T-helper 1 cell treated with Interleukin-12 subunit alpha and Interleukin-12 subunit beta and Interleukin-4 antibody, amounts not matched to agents 30 μg/mL and 1 μg/mL, for 36 hours (primary cell): Measurements from ENCODE around the gene BACH2.

ENCODE experiments used
- H3K27ac Mint-ChIP-seq: one replicate; pipeline ENCODE4 v1.8.0; 2021; ENCODE audit warnings: mild to moderate bottlenecking, mixed read lengths
- H3K27me3 Mint-ChIP-seq: one replicate; pipeline ENCODE4 v1.8.0; 2021; ENCODE audit warnings: low read depth, mixed read lengths
- H3K36me3 Mint-ChIP-seq: one replicate; pipeline ENCODE4 v1.8.0; 2021; ENCODE audit warnings: low read depth, mixed read lengths
- H3K4me1 Mint-ChIP-seq: one replicate; pipeline ENCODE4 v1.8.0; 2021; ENCODE audit warnings: low read depth, mixed read lengths
- H3K4me3 Mint-ChIP-seq: one replicate; pipeline ENCODE4 v1.8.0; 2021; ENCODE audit warnings: mild to moderate bottlenecking, moderate library complexity, mixed read lengths
- H3K9me3 Mint-ChIP-seq: one replicate; pipeline ENCODE4 v1.8.0; 2021; ENCODE audit warnings: mixed read lengths

Gene BACH2

GRCh38 chr6:89888871-89889270 lies 407.8 kb downstream of the BACH2 start:
- Mint-ChIP-seq H3K4me3 (no peak overlapping the region), H3K9me3 (no peaks in the 10 kb centered on the region), H3K4me1 (peaks cover 9% of the 10 kb centered on the region), H3K36me3 (no peaks in the 10 kb centered on the region), H3K27me3 (peaks cover 31% of the 10 kb centered on the region), H3K27ac (no peak overlapping the region)

GRCh38 chr6:89888138-89888514 lies 408.5 kb downstream of the BACH2 start:
- no peaks in the 10 kb centered on the region for H3K9me3 Mint-ChIP-seq
- H3K36me3 Mint-ChIP-seq: no peaks in the 10 kb centered on the region
- H3K27me3 Mint-ChIP-seq: peaks cover 26% of the 10 kb centered on the region
- H3K4me3 Mint-ChIP-seq: no peak overlapping the region
- H3K4me1 Mint-ChIP-seq: peaks cover 9% of the 10 kb centered on the region
- no peak overlapping the region for H3K27ac Mint-ChIP-seq

GRCh38 chr6:89887452-89888137 lies 409.0 kb downstream of the BACH2 start:
- Mint-ChIP-seq H3K27ac (no peak overlapping the region), H3K4me3 (no peak overlapping the region), H3K4me1 (peaks cover 9% of the 10 kb centered on the region), H3K36me3 (no peaks in the 10 kb centered on the region), H3K9me3 (no peaks in the 10 kb centered on the region), H3K27me3 (peaks cover 23% of the 10 kb centered on the region)

GRCh38 chr6:89886378-89887120 lies 410.1 kb downstream of the BACH2 start:
- Mint-ChIP-seq H3K27me3 (peaks cover 19% of the 10 kb centered on the region), H3K4me1 (peaks cover 7% of the 10 kb centered on the region), H3K9me3 (no peaks in the 10 kb centered on the region), H3K36me3 (no peaks in the 10 kb centered on the region), H3K27ac (no peak overlapping the region), H3K4me3 (no peak overlapping the region)
